Neural cell (in vitro differentiated cells): ENCODE measurements around the gene RBM19. TPM values are rescaled to one million over a fixed set of nuclear protein-coding genes. Genes with fewer than 3 reads are reported as not detected.

Source experiments
- H2AFZ ChIP-seq: fragments of 200-600, 300-800 bp; sonication (generic), shearing (Covaris generic); 2 replicates; pipeline ENCODE4 v1.6.0; 2014; ENCODE audit warnings: low read depth, mild to moderate bottlenecking, antibody characterized with exemption, low read length, moderate library complexity
- H3F3A ChIP-seq: fragments of 200-600 bp; shearing (Covaris generic); 2 replicates; pipeline ENCODE4 v1.6.1; 2016; ENCODE audit warnings: mild to moderate bottlenecking, moderate library complexity, mixed read lengths, antibody characterized with exemption, low read length; ENCODE audit not compliant: insufficient read depth, poor library complexity, severe bottlenecking
- H3K27ac ChIP-seq: fragments of 200-600, 300-800 bp; sonication (generic), shearing (Covaris generic); 2 replicates; pipeline ENCODE4 v1.5.1; 2014; ENCODE audit warnings: mild to moderate bottlenecking, low read length, moderate library complexity
- H3K27me3 ChIP-seq: fragments of 300-800, 200-600 bp; sonication (generic), shearing (Covaris generic); 2 replicates; pipeline ENCODE4 v1.6.0; 2014; ENCODE audit warnings: mild to moderate bottlenecking, low read depth, low read length, moderate library complexity; ENCODE audit not compliant: insufficient read depth
- H3K36me3 ChIP-seq: fragments of 300-800, 200-600 bp; sonication (generic), shearing (Covaris generic); 2 replicates; pipeline ENCODE4 v1.5.1; 2014; ENCODE audit warnings: mild to moderate bottlenecking, antibody characterized with exemption, low read length, moderate library complexity; ENCODE audit not compliant: insufficient read depth
- H3K4me2 ChIP-seq: fragments of 300-800, 200-600 bp; sonication (generic), shearing (Covaris generic); 2 replicates; pipeline ENCODE4 v1.6.0; 2014; ENCODE audit warnings: mild to moderate bottlenecking, low read length
- H3K4me3 ChIP-seq: fragments of 300-800, 200-600 bp; sonication (generic), shearing (Covaris generic); 2 replicates; pipeline ENCODE4 v1.5.1; 2014; ENCODE audit warnings: mild to moderate bottlenecking, low read length, moderate library complexity
- H3K79me2 ChIP-seq: fragments of 200-600 bp; shearing (Covaris generic); replicated peaks from 2 replicates; pipeline ENCODE4 v1.6.0; 2014; ENCODE audit warnings: mild to moderate bottlenecking, low read length, moderate library complexity; ENCODE audit not compliant: insufficient read depth
- H3K9ac ChIP-seq: fragments of 300-800, 200-600 bp; sonication (generic), shearing (Covaris generic); 2 replicates; pipeline ENCODE4 v1.6.1; 2016; ENCODE audit warnings: mild to moderate bottlenecking, low read length, mixed read lengths
- H3K9me2 ChIP-seq: fragments of 200-600 bp; shearing (Covaris generic); 2 replicates; pipeline ENCODE4 v1.6.1; 2016; ENCODE audit warnings: mild to moderate bottlenecking, low read length, mixed read lengths; ENCODE audit not compliant: insufficient read depth
- H3K9me3 ChIP-seq: fragments of 200-600, 300-800 bp; sonication (generic), shearing (Covaris generic); 2 replicates; pipeline ENCODE4 v1.6.1; 2016; ENCODE audit warnings: mild to moderate bottlenecking, mixed run types, low read length, moderate library complexity, mixed read lengths
- H4K20me1 ChIP-seq: fragments of 200-600 bp; shearing (Covaris generic); 2 replicates; pipeline ENCODE4 v1.6.1; 2016; ENCODE audit warnings: mild to moderate bottlenecking, mixed run types; ENCODE audit not compliant: insufficient read depth
- CTCF ChIP-seq: fragments of 450-650 bp; IDR thresholded peaks from 2 replicates; pipeline ENCODE4 v1.5.1; 2014; ENCODE audit warnings: antibody characterized with exemption, mild to moderate bottlenecking, moderate library complexity; ENCODE audit not compliant: poor library complexity, severe bottlenecking
- EP300 ChIP-seq: fragments of 450-650 bp; conservative IDR thresholded peaks from 2 replicates; pipeline ENCODE4 v1.6.1; 2014; ENCODE audit warnings: antibody characterized with exemption, mild to moderate bottlenecking, moderate library complexity; ENCODE audit not compliant: poor library complexity, severe bottlenecking
- EZH2 ChIP-seq: fragments of 200-600, 300-800 bp; shearing (Covaris generic), sonication (generic); IDR thresholded peaks from 2 replicates; pipeline ENCODE4 v1.6.1; 2014; ENCODE audit warnings: antibody characterized with exemption, low read length, borderline replicate concordance, mild to moderate bottlenecking; ENCODE audit not compliant: insufficient read depth, poor library complexity, severe bottlenecking
- MXI1 ChIP-seq: fragments of 450-650 bp; conservative IDR thresholded peaks from 2 replicates; pipeline ENCODE4 v1.6.1; 2014; ENCODE audit warnings: antibody characterized with exemption, mild to moderate bottlenecking; ENCODE audit not compliant: poor library complexity, severe bottlenecking
- POLR2AphosphoS5 ChIP-seq: IDR thresholded peaks from 2 replicates; pipeline ENCODE4 v1.6.1; 2012
- RAD21 ChIP-seq: fragments of 450-650 bp; conservative IDR thresholded peaks from 2 replicates; pipeline ENCODE4 v1.6.1; 2014; ENCODE audit warnings: antibody characterized with exemption, mild to moderate bottlenecking, moderate library complexity
- REST ChIP-seq: IDR thresholded peaks from 2 replicates; pipeline ENCODE4 v1.6.1; 2012; ENCODE audit warnings: borderline replicate concordance
- SMC3 ChIP-seq: fragments of 450-650 bp; conservative IDR thresholded peaks from 2 replicates; pipeline ENCODE4 v1.6.1; 2014; ENCODE audit warnings: antibody characterized with exemption, mild to moderate bottlenecking, moderate library complexity; ENCODE audit not compliant: poor library complexity
- TAF1 ChIP-seq: IDR thresholded peaks from 2 replicates; pipeline ENCODE4 v1.6.1; 2012; ENCODE audit warnings: low read depth
- polyA plus RNA-seq: library from polyadenylated mRNA; depleted of rRNA; stranded (reverse); fragments of >200 nt; gene quantifications from 2 replicates; pipeline ENCODE4 v1.2.3, GENCODE V29; 2014

Gene RBM19
- polyA plus RNA-seq, 1 donor from 2014 or later = 14.2 TPM

GRCh38 chr12:113844495-113845210 is 121.5 kb downstream of the RBM19 start:
- no peak for TF ChIP-seq POLR2AphosphoS5
- Histone ChIP-seq H4K20me1 (no peaks in the 10 kb centered on the region), H3K27ac (no peak overlapping the region), H3K36me3 (no peaks in the 10 kb centered on the region), H3K9me2 (no peaks in the 10 kb centered on the region), H2AFZ (no peak overlapping the region), H3K9me3 (no peaks in the 10 kb centered on the region), H3K79me2 (no peaks in the 10 kb centered on the region), H3K27me3 (no peaks in the 10 kb centered on the region), H3K4me2 (no peak overlapping the region), H3F3A (no peaks in the 10 kb centered on the region), H3K4me3 (no peak overlapping the region), H3K9ac (no peak overlapping the region)

GRCh38 chr12:113842699-113843098 is 123.4 kb downstream of the RBM19 start:
- Histone ChIP-seq H3K27ac (no peak overlapping the region), H2AFZ (no peak overlapping the region), H3K27me3 (no peaks in the 10 kb centered on the region), H3K9me2 (no peaks in the 10 kb centered on the region), H3F3A (no peaks in the 10 kb centered on the region), H3K79me2 (no peaks in the 10 kb centered on the region), H3K4me3 (no peak overlapping the region), H3K4me2 (no peak overlapping the region), H3K9me3 (no peaks in the 10 kb centered on the region), H3K36me3 (no peaks in the 10 kb centered on the region), H4K20me1 (no peaks in the 10 kb centered on the region), H3K9ac (no peak overlapping the region)
- TF ChIP-seq RAD21 (no peak), REST (no peak), POLR2AphosphoS5 (no peak)

- H3K4me2 ChIP-seq = no peak overlapping the region
- H3K4me3 ChIP-seq = no peak overlapping the region
- no peaks in the 10 kb centered on the region for H3K36me3 ChIP-seq
- H3K9ac ChIP-seq = no peak overlapping the region
- no peaks in the 10 kb centered on the region for H3K79me2 ChIP-seq
- no peak for TF ChIP-seq MXI1
- TF ChIP-seq EZH2 = no peak
- no peak for TF ChIP-seq SMC3
- no peak for TF ChIP-seq EP300
- TF ChIP-seq POLR2AphosphoS5 = no peak
- TF ChIP-seq REST = no peak
- no peak for TF ChIP-seq CTCF
- no peak for TF ChIP-seq RAD21
- no peak for TF ChIP-seq TAF1
- no peaks in the 10 kb centered on the region for H3K9me3 ChIP-seq
- H3K9me2 ChIP-seq = no peaks in the 10 kb centered on the region
- H3K27ac ChIP-seq = no peak overlapping the region
- H3K27me3 ChIP-seq = no peaks in the 10 kb centered on the region
- H4K20me1 ChIP-seq = no peaks in the 10 kb centered on the region
- no peaks in the 10 kb centered on the region for H3F3A ChIP-seq
- no peak overlapping the region for H2AFZ ChIP-seq
Measured at GRCh38 chr12:113841786-113842185, 124.3 kb downstream of the RBM19 start.
